NB4 (cell line): Measurements from ENCODE around the gene TPM2.

ENCODE experiments used
- CTCF ChIP-seq: IDR thresholded peaks from one replicate; pipeline ENCODE4 v1.5.1; 2012; ENCODE audit warnings: low read depth, low read length
- MYC ChIP-seq: IDR thresholded peaks from 2 replicates; pipeline ENCODE4 v1.6.1; 2011; ENCODE audit warnings: low read depth, low read length
- POLR2A ChIP-seq: IDR thresholded peaks from 2 replicates; pipeline ENCODE4 v1.6.1; 2011; ENCODE audit warnings: mild to moderate bottlenecking; ENCODE audit not compliant: insufficient read length; ENCODE audit errors: extremely low read depth

DNA sequence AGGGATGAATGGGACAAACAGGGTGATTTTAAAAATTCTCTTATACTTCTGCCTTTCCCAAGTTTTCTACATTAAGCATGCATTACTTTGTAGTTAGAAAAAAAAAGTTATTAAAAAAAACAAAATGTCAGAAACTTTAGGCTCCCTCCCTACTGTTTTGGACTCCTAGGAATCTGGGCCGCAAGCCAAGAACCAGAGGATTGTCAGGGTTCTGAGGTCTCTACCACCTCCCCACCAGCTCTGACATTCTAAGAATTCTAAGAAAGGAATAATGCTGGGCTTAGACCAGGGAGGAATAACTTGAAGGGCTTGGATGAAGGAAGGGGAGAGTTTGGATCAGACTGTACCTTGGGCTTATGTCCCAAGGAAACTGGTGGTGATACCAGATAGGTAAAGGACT, 23.7 kb downstream of the TPM2 start:
- TF ChIP-seq CTCF (no peak), POLR2A (no peak), MYC (no peak)
